ENCODE results near the gene DNAH17. TPM values are rescaled to one million over a fixed set of nuclear protein-coding genes. Genes with fewer than 3 reads are reported as not detected.
A peak's percentile ranks its signal among the peaks of the same experiment; 100 is the strongest.

Gene DNAH17
- total RNA-seq, 4 donors from 2014 or later: 0.89 to 15.4 (median 3.8) TPM

DNA sequence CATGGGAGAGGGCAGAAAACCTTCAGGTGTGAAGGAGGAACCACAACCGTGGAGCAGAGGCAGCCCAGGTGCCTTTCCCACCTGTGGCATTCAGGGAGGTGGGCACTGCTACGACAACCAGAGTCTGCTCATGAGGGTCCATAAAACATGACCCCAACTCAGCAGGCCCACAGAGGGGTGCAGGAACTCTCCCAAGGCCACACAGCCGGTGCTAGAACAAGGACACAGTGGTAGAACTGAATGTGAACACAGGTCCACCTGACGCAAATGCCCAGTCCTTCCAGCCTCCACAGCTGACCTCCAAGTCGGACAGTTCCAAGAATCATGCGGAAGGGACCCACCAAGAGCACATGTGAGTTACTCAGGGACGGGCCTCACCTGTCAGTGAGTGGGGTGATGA, 76.4 kb downstream of the DNAH17 start:
- no peak overlapping the region for H3K4me3 ChIP-seq (ENCODE audit: low read depth, poor library complexity, severe bottlenecking)
- intact Hi-C loops (cut with DNase I; ENCODE audit: low total_unique reads): no loop called here
- 91 to 92% methylated on average over 7 of the region's 7 CpGs for WGBS, 2 donors
- no peak for DNase-seq (ENCODE audit: low spot score in 2 of 2)
- TF ChIP-seq, protein P1, sequence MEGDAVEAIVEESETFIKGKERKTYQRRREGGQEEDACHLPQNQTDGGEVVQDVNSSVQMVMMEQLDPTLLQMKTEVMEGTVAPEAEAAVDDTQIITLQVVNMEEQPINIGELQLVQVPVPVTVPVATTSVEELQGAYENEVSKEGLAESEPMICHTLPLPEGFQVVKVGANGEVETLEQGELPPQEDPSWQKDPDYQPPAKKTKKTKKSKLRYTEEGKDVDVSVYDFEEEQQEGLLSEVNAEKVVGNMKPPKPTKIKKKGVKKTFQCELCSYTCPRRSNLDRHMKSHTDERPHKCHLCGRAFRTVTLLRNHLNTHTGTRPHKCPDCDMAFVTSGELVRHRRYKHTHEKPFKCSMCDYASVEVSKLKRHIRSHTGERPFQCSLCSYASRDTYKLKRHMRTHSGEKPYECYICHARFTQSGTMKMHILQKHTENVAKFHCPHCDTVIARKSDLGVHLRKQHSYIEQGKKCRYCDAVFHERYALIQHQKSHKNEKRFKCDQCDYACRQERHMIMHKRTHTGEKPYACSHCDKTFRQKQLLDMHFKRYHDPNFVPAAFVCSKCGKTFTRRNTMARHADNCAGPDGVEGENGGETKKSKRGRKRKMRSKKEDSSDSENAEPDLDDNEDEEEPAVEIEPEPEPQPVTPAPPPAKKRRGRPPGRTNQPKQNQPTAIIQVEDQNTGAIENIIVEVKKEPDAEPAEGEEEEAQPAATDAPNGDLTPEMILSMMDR (IDR thresholded peaks at IDR 0.05): no peak
- TF ChIP-seq POLR2A (IDR thresholded peaks at IDR 0.05): no peak

DNA sequence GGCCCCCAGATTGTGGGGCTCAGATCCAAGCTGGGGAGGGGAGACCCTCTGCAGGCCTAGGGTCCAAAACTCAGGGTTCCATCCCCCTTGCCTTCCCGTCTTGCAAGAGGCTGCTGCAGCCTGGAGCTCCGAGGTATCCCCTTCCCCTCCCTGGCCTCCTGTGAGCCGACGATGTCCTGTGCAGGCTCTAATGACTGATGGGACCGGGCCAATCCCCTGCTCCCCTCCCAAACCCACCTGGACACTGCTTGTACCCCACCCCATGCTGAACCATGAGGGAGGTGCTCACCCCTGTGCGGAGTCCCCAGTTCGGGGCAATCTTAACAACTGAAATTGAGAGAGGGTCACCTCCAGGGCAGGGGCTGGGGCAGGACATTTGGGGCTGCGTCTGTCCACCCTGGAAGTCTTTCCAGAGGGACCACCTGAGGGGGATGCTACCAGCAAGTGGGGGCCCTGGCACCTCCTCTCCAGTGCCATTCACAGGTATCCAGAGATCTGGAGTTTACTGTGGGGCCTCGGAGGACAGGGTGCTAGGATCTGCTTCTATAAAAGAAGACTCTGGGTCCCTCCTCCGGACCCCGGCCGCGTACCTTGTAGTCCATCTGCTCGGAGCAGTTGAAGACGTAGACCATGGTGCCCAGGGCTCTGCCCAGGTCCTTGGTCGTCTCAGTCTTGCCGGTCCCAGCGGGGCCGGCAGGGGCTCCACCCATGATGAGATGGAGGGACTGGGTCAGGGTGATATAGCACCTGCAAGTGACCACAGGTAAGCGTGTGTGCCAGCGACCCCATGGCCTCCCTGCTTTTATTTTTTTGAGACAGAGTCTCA, 77.3 kb downstream of the DNAH17 start:
- DNase-seq (ENCODE audit: low spot score in 2 of 2): no peak
- intact Hi-C loops (cut with DNase I; ENCODE audit: low total_unique reads): loop anchor here (10.0 kb wide), 1 partner anchor 205 kb away; no protein-coding TSS in a partner anchor
- no peak overlapping the region for H3K4me3 ChIP-seq (ENCODE audit: low read depth, poor library complexity, severe bottlenecking)
- 88 to 92% methylated on average over 16 to 21 of the region's 21 CpGs for WGBS, 2 donors
- TF ChIP-seq, protein P1 (IDR thresholded peaks at IDR 0.05): no peak
- TF ChIP-seq POLR2A (IDR thresholded peaks at IDR 0.05): no peak

DNA sequence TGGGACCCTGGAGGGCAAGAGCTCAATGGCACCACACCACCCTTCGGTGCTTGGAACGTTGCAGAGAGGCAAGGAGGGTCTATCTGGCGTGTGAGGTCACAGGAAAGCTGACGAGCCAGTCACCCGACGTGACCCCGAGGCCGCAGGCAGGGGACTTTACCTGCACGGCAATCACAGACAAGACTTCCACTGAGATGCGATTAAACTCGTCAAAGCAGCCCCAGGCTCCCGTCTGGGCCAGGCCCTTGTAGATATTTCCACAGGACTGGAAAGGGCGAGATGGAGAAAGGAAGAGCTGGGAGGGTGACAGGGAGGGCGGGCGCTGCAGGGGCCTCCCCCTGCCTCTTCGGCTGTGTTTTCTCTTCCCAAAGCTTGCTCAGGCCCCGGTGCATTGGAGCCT, 78.3 kb downstream of the DNAH17 start:
- no peak overlapping the region for H3K4me3 ChIP-seq (ENCODE audit: low read depth, poor library complexity, severe bottlenecking)
- intact Hi-C loops (cut with DNase I; ENCODE audit: low total_unique reads): loop anchor here (10.0 kb wide), 1 partner anchor 206 kb away; no protein-coding TSS in a partner anchor
- TF ChIP-seq, protein P1 (IDR thresholded peaks at IDR 0.05): no peak
- no peak for TF ChIP-seq POLR2A (IDR thresholded peaks at IDR 0.05)
- no peak for DNase-seq (ENCODE audit: low spot score in 2 of 2)
- WGBS, 2 donors: 39 to 50% methylated on average over 17 of the region's 17 CpGs

DNA sequence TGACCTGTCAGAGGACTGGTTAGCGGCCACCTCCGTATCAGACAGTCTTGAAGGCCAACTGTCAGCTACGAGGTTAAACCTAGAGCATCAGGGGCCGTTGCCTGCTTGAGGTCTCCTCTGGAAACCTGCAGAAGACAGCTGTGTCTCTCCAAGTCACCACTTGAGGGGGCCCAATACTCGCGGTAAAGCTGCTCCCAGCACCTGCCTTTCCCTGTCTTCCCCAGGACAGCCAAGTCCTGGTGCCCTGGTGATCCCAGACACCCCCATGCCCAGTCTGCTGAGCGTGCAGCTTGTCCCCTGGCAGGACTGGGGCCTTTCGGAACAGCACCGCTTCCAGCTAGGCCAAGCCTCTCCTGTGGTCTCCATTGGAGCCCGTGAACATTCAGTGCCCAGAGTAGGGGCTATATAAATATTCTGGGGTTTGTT, 80.1 kb downstream of the DNAH17 start:
- intact Hi-C loops (cut with DNase I; ENCODE audit: low total_unique reads): loop anchor here (10.0 kb wide), 1 partner anchor 208 kb away; no protein-coding TSS in a partner anchor
- no peak overlapping the region for H3K4me3 ChIP-seq (ENCODE audit: low read depth, poor library complexity, severe bottlenecking)
- DNase-seq (ENCODE audit: low spot score in 2 of 2): peak; percentile 59 to 91
- 15 to 26% methylated on average over 7 to 10 of the region's 10 CpGs for WGBS, 2 donors
- TF ChIP-seq, protein P1 (IDR thresholded peaks at IDR 0.05): peak in 1 of 3 donors; percentile 42
- TF ChIP-seq POLR2A (IDR thresholded peaks at IDR 0.05): no peak

DNA sequence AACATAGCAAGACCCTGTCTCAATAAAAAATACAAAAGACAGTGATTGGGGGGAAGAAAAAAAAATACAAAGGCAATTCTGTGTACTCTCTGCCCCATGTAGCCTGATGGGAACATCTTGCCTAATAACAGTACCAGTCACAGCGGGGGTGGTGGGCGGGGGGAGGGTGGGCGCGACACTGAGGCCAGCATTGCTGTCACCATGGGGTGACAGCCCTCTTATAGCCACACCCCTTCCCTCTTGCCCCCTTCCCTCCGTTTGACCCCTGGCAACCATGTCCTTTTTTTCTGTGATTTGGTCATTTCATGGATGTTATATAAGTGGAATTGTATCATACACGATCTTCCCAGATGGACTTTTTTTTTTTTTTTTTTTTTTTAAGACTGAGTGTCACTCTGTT, 80.9 kb downstream of the DNAH17 start:
- intact Hi-C loops (cut with DNase I; ENCODE audit: low total_unique reads): loop anchor here (10.0 kb wide), 1 partner anchor 208 kb away; no protein-coding TSS in a partner anchor
- TF ChIP-seq, protein P1 (IDR thresholded peaks at IDR 0.05): no peak
- no peak for TF ChIP-seq POLR2A (IDR thresholded peaks at IDR 0.05)
- DNase-seq (ENCODE audit: low spot score in 2 of 2): no peak
- no peak overlapping the region for H3K4me3 ChIP-seq (ENCODE audit: low read depth, poor library complexity, severe bottlenecking)
- 63 to 64% methylated on average over 6 of the region's 6 CpGs for WGBS, 2 donors

Measured in lower leg skin (tissue), 4 donors.